22Rv1 (cell line): Measurements from ENCODE around the gene EIF3L.

Experiments
- H3K27ac ChIP-seq: fragments of 450-650 bp; 2 replicates; pipeline ENCODE4 v1.5.1; 2017
- ZFX ChIP-seq: fragments of 450-650 bp; IDR thresholded peaks from 2 replicates; pipeline ENCODE4 v1.6.1; 2017; ENCODE audit warnings: antibody characterized with exemption, borderline replicate concordance
- TF ChIP-seq, protein P1 (sequence below): fragments of 450-650 bp; IDR thresholded peaks from 2 replicates; pipeline ENCODE4 v1.5.1; 2017; ENCODE audit warnings: mild to moderate bottlenecking

EIF3L gene

GRCh38 chr22:37818409-37819104, 30.7 kb upstream of the EIF3L start:
- peak overlapping the region; percentile 85 for H3K27ac ChIP-seq
- TF ChIP-seq, protein P1, sequence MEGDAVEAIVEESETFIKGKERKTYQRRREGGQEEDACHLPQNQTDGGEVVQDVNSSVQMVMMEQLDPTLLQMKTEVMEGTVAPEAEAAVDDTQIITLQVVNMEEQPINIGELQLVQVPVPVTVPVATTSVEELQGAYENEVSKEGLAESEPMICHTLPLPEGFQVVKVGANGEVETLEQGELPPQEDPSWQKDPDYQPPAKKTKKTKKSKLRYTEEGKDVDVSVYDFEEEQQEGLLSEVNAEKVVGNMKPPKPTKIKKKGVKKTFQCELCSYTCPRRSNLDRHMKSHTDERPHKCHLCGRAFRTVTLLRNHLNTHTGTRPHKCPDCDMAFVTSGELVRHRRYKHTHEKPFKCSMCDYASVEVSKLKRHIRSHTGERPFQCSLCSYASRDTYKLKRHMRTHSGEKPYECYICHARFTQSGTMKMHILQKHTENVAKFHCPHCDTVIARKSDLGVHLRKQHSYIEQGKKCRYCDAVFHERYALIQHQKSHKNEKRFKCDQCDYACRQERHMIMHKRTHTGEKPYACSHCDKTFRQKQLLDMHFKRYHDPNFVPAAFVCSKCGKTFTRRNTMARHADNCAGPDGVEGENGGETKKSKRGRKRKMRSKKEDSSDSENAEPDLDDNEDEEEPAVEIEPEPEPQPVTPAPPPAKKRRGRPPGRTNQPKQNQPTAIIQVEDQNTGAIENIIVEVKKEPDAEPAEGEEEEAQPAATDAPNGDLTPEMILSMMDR: peak; percentile 39
- TF ChIP-seq ZFX: no peak

GRCh38 chr22:37819105-37819433, 30.1 kb upstream of the EIF3L start:
- no peak for TF ChIP-seq ZFX
- TF ChIP-seq, protein P1: no peak
- H3K27ac ChIP-seq: peak overlapping the region; percentile 85

DNA sequence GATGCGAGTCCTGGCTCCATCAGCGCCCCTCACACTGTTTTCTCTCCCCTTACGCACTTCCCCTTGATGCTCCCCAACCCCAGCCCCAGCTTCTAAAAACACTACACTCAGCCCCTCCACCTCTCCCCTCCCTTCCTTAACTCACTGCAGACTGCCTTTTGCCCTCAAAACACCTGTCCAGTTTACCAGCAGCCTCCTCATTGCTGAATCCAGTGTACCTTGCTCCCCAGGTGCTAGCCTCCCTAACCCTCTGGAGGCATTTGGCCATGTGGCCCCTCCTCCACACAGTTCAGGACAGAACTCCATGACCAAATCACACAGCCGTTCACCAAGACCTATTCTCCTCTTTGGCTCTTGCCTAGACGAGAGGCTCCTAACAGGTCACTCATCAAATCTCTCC, 28.9 kb upstream of the EIF3L start:
- no peak overlapping the region for H3K27ac ChIP-seq
- no peak for TF ChIP-seq ZFX
- TF ChIP-seq, protein P1: no peak

GRCh38 chr22:37822079-37822833, 27.0 kb upstream of the EIF3L start:
- H3K27ac ChIP-seq: no peak overlapping the region
- TF ChIP-seq, protein P1: no peak
- TF ChIP-seq ZFX: no peak

DNA sequence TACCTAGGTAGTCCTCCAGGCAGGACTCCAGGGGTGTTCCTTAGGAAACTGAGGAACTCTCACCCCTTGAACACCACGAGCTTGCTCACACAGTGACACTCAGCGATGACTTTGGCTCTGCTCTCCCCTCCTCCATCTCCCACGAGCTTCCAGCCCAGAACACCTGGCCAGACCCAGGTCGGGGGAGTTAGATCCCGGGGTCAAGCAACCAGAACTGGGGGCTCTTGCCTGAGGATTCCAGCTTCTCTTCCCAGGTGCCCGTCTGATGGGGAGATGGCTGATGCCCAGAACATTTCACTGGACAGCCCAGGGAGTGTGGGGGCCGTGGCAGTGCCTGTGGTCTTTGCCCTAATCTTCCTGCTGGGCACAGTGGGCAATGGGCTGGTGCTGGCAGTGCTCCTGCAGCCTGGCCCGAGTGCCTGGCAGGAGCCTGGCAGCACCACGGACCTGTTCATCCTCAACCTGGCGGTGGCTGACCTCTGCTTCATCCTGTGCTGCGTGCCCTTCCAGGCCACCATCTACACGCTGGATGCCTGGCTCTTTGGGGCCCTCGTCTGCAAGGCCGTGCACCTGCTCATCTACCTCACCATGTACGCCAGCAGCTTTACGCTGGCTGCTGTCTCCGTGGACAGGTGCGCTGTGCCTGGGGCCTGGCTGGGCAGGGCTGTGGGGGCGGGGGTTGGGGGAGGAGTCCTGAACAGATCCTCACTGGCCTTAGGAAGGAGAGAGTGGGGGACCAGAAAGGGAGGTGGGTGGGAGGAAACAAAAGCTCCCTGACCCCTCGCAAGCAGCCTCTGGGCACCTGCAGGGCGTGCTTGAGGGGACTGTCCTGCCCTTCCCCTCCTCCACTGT, 25.9 kb upstream of the EIF3L start, which contains the start of gene GALR3:
TSS of gene GALR3 (plus strand) at position 249 of the 852 bp plus-strand sequence. CDS start at position 274, 25 bp downstream.
- H3K27ac ChIP-seq: no peak within 1 kb of the TSS
- TF ChIP-seq, protein P1: no peak

DNA sequence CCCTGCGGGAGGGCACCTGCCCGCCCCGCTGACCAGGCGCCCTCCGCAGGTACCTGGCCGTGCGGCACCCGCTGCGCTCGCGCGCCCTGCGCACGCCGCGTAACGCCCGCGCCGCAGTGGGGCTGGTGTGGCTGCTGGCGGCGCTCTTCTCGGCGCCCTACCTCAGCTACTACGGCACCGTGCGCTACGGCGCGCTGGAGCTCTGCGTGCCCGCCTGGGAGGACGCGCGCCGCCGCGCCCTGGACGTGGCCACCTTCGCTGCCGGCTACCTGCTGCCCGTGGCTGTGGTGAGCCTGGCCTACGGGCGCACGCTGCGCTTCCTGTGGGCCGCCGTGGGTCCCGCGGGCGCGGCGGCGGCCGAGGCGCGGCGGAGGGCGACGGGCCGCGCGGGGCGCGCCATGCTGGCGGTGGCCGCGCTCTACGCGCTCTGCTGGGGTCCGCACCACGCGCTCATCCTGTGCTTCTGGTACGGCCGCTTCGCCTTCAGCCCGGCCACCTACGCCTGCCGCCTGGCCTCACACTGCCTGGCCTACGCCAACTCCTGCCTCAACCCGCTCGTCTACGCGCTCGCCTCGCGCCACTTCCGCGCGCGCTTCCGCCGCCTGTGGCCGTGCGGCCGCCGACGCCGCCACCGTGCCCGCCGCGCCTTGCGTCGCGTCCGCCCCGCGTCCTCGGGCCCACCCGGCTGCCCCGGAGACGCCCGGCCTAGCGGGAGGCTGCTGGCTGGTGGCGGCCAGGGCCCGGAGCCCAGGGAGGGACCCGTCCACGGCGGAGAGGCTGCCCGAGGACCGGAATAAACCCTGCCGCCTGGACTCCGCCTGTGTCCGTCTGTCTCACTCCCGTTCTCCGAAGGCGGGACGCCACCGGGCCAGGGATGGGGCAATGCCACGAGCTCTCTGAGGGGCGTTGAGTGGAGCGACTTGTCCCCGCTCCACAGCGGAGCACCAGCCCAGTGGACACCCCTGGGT, 24.3 kb upstream of the EIF3L start:
- peak overlapping the region; percentile 44 for H3K27ac ChIP-seq

More for the DNA sequence above, 24.3 kb upstream of the EIF3L start:
- TF ChIP-seq, protein P1: peak; percentile 58
- no peak for TF ChIP-seq ZFX
